Calu3 (cell line): Measurements from ENCODE around the gene PRELID3B. TPM values are rescaled to one million over a fixed set of nuclear protein-coding genes. Genes with fewer than 3 reads are reported as not detected.

Experiments used
- BruUV-seq: library from RNA; stranded (reverse); fragments of 400-500 nt; replicated peaks from 2 replicates; lab custom pipeline; 2021; lab: Mats Ljungman, UMichigan
- CTCF ChIA-PET: fragments of 300-600 bp; sonication (Branson Sonifier 250); formaldehyde crosslinking; loops from one replicate; lab custom pipeline; 2022; ENCODE audit warnings: antibody characterized with exemption; lab: Charles Lee
- DNase-seq: peaks from one replicate; pipeline ENCODE4 v3.0.0; 2022
- H3K27ac Mint-ChIP-seq: one replicate; pipeline ENCODE4 v1.8.0; 2022; ENCODE audit warnings: mixed read lengths; ENCODE audit not compliant: unreplicated experiment
- H3K27me3 Mint-ChIP-seq: one replicate; pipeline ENCODE4 v1.8.0; 2022; ENCODE audit warnings: mixed read lengths; ENCODE audit not compliant: unreplicated experiment
- H3K36me3 Mint-ChIP-seq: one replicate; pipeline ENCODE4 v1.8.0; 2022; ENCODE audit warnings: mild to moderate bottlenecking, moderate library complexity, mixed read lengths; ENCODE audit not compliant: insufficient read depth, unreplicated experiment
- H3K4me1 Mint-ChIP-seq: one replicate; pipeline ENCODE4 v1.8.0; 2022; ENCODE audit warnings: mild to moderate bottlenecking, low read depth, mixed read lengths; ENCODE audit not compliant: unreplicated experiment
- H3K4me3 Mint-ChIP-seq: one replicate; pipeline ENCODE4 v1.8.0; 2022; ENCODE audit warnings: mild to moderate bottlenecking, low read depth, moderate library complexity, mixed read lengths; ENCODE audit not compliant: unreplicated experiment
- H3K9me3 Mint-ChIP-seq: one replicate; pipeline ENCODE4 v1.8.0; 2022; ENCODE audit warnings: low read depth, mixed read lengths; ENCODE audit not compliant: unreplicated experiment
- intact Hi-C: fragments of 100-400 bp; cut with micrococcal nuclease; formaldehyde crosslinking; loops from one replicate; pipeline ENCODE4 v1.10.0; 2022; ENCODE audit not compliant: unreplicated experiment
- total RNA-seq: library from RNA; stranded (reverse); gene quantifications from 2 replicates; pipeline ENCODE4 v1.2.3, GENCODE V29; 2022
- TF ChIP-seq, protein P1 (sequence below): fragments of 200-600 bp; IDR thresholded peaks from one replicate; pipeline ENCODE4 v1.8.0; 2022; ENCODE audit warnings: antibody characterized with exemption; ENCODE audit not compliant: unreplicated experiment

Gene PRELID3B
- total RNA-seq, 1 experiment from 2014 or later = 136 TPM

- TF ChIP-seq, protein P1, sequence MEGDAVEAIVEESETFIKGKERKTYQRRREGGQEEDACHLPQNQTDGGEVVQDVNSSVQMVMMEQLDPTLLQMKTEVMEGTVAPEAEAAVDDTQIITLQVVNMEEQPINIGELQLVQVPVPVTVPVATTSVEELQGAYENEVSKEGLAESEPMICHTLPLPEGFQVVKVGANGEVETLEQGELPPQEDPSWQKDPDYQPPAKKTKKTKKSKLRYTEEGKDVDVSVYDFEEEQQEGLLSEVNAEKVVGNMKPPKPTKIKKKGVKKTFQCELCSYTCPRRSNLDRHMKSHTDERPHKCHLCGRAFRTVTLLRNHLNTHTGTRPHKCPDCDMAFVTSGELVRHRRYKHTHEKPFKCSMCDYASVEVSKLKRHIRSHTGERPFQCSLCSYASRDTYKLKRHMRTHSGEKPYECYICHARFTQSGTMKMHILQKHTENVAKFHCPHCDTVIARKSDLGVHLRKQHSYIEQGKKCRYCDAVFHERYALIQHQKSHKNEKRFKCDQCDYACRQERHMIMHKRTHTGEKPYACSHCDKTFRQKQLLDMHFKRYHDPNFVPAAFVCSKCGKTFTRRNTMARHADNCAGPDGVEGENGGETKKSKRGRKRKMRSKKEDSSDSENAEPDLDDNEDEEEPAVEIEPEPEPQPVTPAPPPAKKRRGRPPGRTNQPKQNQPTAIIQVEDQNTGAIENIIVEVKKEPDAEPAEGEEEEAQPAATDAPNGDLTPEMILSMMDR = no peak
- Mint-ChIP-seq H3K4me3 (peak overlapping the region; percentile 4), H3K36me3 (peaks cover 35% of the 10 kb centered on the region), H3K27ac (peak overlapping the region; percentile 60), H3K4me1 (peaks cover 43% of the 10 kb centered on the region), H3K27me3 (no peaks in the 10 kb centered on the region), H3K9me3 (no peaks in the 10 kb centered on the region)
- CTCF ChIA-PET = interaction anchor here (0.7 to 0.8 kb wide), 2 partner anchors 20 to 354 kb away, joined by 4 to 13 read pairs; no protein-coding TSS in a partner anchor
- intact Hi-C loops = no loop called here
- DNase-seq = no peak
- no TSS peak for BruUV-seq
Measured at GRCh38 chr20:59010321-59010994, 32.1 kb downstream of the PRELID3B start.

DNA sequence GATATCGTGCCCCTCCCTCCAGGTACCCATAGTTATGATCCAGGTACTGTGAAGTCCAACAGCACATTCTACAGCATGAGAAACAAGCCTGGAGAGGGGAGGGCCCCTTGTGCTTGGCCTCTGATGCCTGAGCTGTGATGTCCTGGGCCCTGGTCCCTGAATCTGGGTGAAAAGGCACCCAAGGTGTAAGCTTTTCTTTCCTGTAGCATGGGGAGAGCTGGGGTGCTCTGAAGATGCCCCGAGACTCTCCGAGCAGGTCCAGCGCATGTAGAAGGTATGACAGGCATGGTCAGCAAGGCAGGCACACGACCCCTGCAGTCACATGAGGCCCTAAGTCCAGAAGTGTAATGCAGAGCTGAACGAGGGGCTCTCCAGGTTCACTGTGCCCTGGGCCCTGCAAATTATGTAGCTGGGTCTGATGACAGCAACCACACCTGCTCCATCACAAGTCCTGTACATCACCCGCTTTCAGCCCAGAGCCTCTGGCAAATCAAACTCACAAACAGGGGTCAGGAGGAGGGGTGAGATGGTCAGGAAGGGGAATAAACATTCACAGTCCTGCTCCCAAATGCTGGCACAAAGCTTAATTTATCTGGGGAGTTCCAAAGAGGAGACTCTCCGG is 33.8 kb downstream of the PRELID3B start:
- CTCF ChIA-PET = interaction anchor here (0.7 to 1.2 kb wide), 2 partner anchors 16 to 30 kb away, joined by 3 to 7 read pairs; no protein-coding TSS in a partner anchor
- BruUV-seq = no TSS peak

GRCh38 chr20:59007665-59008511 is 34.7 kb downstream of the PRELID3B start:
- CTCF ChIA-PET = interaction anchor here (1.2 kb wide), 1 partner anchor 29 kb away, joined by 3 read pairs; no protein-coding TSS in a partner anchor
- H3K27me3 Mint-ChIP-seq = no peaks in the 10 kb centered on the region
- peaks cover 44% of the 10 kb centered on the region for H3K36me3 Mint-ChIP-seq
- peak overlapping the region; percentile 78 for H3K4me3 Mint-ChIP-seq
- TF ChIP-seq, protein P1 = no peak
- H3K9me3 Mint-ChIP-seq = no peaks in the 10 kb centered on the region
- H3K4me1 Mint-ChIP-seq = peaks cover 54% of the 10 kb centered on the region
- H3K27ac Mint-ChIP-seq = no peak overlapping the region
- BruUV-seq = no TSS peak
- DNase-seq = no peak
- intact Hi-C loops = no loop called here

More for the DNA sequence above, 33.8 kb downstream of the PRELID3B start:
- intact Hi-C loops = no loop called here
- Mint-ChIP-seq H3K27ac (no peak overlapping the region), H3K9me3 (no peaks in the 10 kb centered on the region), H3K27me3 (no peaks in the 10 kb centered on the region), H3K4me3 (peak overlapping the region; percentile 78), H3K4me1 (peaks cover 52% of the 10 kb centered on the region), H3K36me3 (peaks cover 41% of the 10 kb centered on the region)
- TF ChIP-seq, protein P1 = no peak
- DNase-seq = no peak
